ENCODE data around the gene UBN2. TPM values are rescaled to one million over a fixed set of nuclear protein-coding genes. Genes with fewer than 3 reads are reported as not detected.
A peak's percentile ranks its signal among the peaks of the same experiment; 100 is the strongest.

The UBN2 gene
- total RNA-seq, 2 experiments from 2014 or later = 7.2 to 19.9 TPM

GRCh38 chr7:139271718-139272628 lies 40.9 kb downstream of the UBN2 start:
- no peak for DNase-seq (ENCODE audit: low spot score)
- intact Hi-C loops (cut with micrococcal nuclease; ENCODE audit: unreplicated experiment) = no loop called here
- Histone ChIP-seq H3K4me1 (ENCODE audit: insufficient read depth, low read length, poor library complexity, severe bottlenecking) (no peaks in the 10 kb centered on the region), H3K9me3 (ENCODE audit: low read length) (no peaks in the 10 kb centered on the region), H4K20me1 (ENCODE audit: insufficient read depth, low read length) (no peaks in the 10 kb centered on the region), H3K4me3 (ENCODE audit: low read depth, low read length, poor library complexity, severe bottlenecking) (no peak overlapping the region), H3K9me2 (ENCODE audit: insufficient read depth, low read length) (no peaks in the 10 kb centered on the region), H3K27ac (ENCODE audit: low read depth, low read length, poor library complexity, severe bottlenecking) (no peak overlapping the region), H3K79me2 (ENCODE audit: insufficient read depth, low read depth, low read length) (no peaks in the 10 kb centered on the region), H2AFZ (ENCODE audit: low read length) (no peak overlapping the region), H3K36me3 (ENCODE audit: insufficient read depth, low read length) (peaks cover 90% of the 10 kb centered on the region), H3K4me2 (ENCODE audit: low read length) (no peak overlapping the region)
- CTCF ChIA-PET (ENCODE audit: unreplicated experiment) = no interaction called here
- BruUV-seq (replicated peaks) = no TSS peak
- TF ChIP-seq EZH2phosphoT487 (IDR thresholded peaks at IDR 0.05; ENCODE audit: borderline replicate concordance, low read depth, low read length) (no peak), CTCF (conservative IDR thresholded peaks at IDR 0.05; ENCODE audit: low read length) (no peak)
- POLR2A ChIA-PET = no interaction called here

GRCh38 chr7:139284252-139284896 lies 53.3 kb downstream of the UBN2 start:
- Histone ChIP-seq H3K4me3 (ENCODE audit: low read depth, low read length, poor library complexity, severe bottlenecking) (no peak overlapping the region), H3K27ac (ENCODE audit: low read depth, low read length, poor library complexity, severe bottlenecking) (no peak overlapping the region), H3K4me1 (ENCODE audit: insufficient read depth, low read length, poor library complexity, severe bottlenecking) (no peaks in the 10 kb centered on the region), H3K36me3 (ENCODE audit: insufficient read depth, low read length) (peaks cover 31% of the 10 kb centered on the region), H3K4me2 (ENCODE audit: low read length) (no peak overlapping the region), H4K20me1 (ENCODE audit: insufficient read depth, low read length) (no peaks in the 10 kb centered on the region), H3K9me3 (ENCODE audit: low read length) (no peaks in the 10 kb centered on the region), H2AFZ (ENCODE audit: low read length) (no peak overlapping the region), H3K79me2 (ENCODE audit: insufficient read depth, low read depth, low read length) (no peaks in the 10 kb centered on the region), H3K9me2 (ENCODE audit: insufficient read depth, low read length) (no peaks in the 10 kb centered on the region)
- POLR2A ChIA-PET = no interaction called here
- intact Hi-C loops (cut with micrococcal nuclease; ENCODE audit: unreplicated experiment) = no loop called here
- DNase-seq (ENCODE audit: low spot score) = no peak
- TSS peak; percentile 15 for BruUV-seq (replicated peaks)
- no peak for TF ChIP-seq EZH2phosphoT487 (IDR thresholded peaks at IDR 0.05; ENCODE audit: borderline replicate concordance, low read depth, low read length)
- 0 out of 2 replicates have a peak, but pooled peaks have one; percentile 15 for TF ChIP-seq CTCF (conservative IDR thresholded peaks at IDR 0.05; ENCODE audit: low read length)
- CTCF ChIA-PET (ENCODE audit: unreplicated experiment) = no interaction called here
